Stimulated activated CD4-positive, alpha-beta T cell treated with anti-CD3 and anti-CD28 coated beads, Interleukin-1b, Interleukin-23, amount 100 ng/mL, for 48 hours (primary cell): ENCODE results near the gene CDON.

ENCODE experiments used
- DNase-seq: peaks from one replicate; pipeline ENCODE4 v3.0.0-alpha.2; 2020

Gene CDON

GRCh38 chr11:125941619-125942611 is 120.8 kb downstream of the CDON start:
- DNase-seq: peak; percentile 55

DNA sequence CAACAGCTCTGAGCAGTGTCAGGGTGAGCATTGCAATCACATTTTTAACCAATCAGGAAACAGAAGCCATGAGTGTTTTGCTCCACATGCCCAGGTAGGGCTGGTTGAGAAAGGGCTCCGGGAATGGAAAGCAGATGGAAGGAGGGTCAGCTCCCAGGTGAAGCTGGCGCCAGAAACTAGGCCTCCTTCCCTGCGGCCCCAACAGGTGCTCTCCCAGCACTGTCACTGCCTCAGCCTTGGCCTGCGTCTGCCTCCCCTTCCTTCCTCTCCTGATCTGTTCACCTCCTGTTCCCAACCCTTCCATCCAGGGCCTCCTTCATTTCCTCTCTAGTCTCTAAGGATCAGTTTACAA is 121.4 kb downstream of the CDON start:
- DNase-seq: no peak

DNA sequence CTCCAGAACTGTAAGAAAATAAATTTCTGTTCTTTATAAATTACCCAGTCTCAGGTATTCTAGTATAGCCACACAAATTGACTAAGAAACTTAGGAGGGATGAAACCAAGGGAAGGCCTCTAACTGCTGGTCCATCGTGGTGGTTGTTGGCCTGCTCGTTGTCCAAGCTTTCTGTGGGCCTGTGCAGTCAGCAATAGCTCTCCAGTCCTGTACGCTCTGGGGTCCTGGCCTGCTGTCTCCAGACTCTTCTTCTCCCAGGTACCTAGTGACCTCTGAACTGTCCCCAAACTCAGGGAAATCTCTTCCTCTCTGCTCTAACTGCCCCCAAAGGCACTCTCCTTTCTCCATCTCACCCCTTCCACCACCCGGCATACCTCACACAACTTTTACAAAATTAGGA is 122.5 kb downstream of the CDON start:
- DNase-seq: no peak

DNA sequence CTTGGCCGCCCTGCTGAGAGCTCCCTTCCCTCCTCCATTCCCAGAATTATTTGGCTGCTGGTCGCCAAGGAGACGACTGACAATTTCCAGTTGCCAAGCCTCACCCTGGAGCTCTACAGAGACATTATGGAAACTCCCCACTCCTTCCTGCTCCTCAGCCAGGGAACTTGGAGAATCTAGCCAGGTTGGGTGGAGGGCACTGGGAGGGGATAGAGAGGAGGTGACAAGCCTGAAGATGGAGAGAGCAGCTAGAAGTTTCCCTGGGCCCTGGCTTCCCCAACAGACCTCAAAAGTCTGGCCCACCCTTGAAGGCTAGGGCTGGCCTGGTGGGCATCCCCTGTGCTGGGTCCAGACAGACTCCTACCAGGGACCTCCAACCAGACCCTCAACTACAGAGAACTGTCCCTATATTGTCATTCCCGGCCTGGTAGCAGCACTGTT is 123.6 kb downstream of the CDON start:
- DNase-seq: no peak

GRCh38 chr11:125938418-125938817 is 124.2 kb downstream of the CDON start:
- DNase-seq: no peak

DNA sequence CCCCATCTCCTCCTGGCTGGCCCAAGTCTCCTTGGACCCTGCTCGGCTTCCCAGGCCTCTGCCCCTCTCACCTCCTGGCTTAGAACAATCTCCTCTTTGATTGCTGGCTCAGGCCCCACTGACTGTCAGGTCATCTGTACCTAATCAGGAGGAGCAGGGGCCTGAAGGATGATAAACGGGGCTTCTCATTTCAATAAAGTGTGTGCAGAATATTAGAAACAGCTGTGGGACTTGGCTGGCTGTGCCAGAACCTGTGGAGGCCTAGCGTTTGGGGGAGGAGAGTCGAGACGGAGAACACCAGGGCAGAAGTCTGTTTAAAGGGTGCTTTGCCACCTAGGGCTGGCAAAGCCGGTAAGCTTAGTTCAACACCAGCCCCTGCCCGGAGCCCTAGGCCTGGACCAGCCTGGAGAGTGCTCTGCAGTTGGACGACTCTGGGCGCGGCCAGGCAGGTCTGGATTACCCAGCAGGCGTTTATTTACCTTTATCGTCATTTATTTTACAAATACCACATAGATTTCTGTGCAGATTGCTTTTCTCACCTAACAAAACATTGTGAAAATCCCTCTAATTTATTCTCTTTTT is 127.0 kb downstream of the CDON start:
- no peak for DNase-seq

DNA sequence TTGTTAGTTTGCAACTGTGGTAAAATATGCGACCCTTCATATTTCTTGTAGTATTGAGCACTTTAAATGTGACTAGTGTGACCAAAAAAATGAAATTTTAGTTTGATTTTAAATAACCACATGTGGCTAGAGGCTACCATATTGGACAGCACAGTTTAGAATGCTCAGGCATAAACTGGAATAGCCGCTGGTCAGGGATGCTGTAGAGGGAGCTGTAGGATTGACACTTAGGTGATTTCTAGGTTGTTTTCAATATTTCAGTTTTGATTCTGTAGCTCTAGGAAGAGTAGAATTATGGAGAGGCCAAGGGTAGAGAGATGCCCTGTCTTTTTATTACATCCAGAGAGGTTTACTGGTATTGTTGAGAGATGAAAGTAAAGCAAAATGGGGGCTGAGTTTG is 127.6 kb downstream of the CDON start:
- no peak for DNase-seq

GRCh38 chr11:125934473-125934872 is 128.2 kb downstream of the CDON start:
- DNase-seq: no peak

GRCh38 chr11:125933030-125933813 is 129.4 kb downstream of the CDON start:
- DNase-seq: no peak

DNA sequence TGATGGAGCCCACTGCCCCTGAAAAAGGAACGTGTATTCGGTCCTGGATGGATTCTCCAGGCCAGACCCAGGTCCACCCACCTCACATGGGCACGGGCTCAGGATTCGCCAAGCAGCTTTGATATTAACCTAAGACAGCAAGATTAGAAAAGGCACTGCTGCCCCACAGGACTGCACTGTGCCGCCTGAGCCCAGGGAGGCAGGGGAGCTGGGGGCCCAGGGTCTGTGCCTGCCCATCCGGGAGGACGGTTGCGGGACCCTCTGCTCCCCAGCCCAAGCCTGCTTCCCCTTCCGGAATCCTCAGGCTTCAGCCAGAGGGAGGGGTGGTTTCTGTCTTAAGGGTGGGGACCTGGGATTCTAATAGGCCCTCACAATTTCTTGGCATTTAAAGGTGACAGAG is 130.4 kb downstream of the CDON start:
- no peak for DNase-seq

GRCh38 chr11:125931668-125932067 is 131.0 kb downstream of the CDON start:
- DNase-seq: no peak

DNA sequence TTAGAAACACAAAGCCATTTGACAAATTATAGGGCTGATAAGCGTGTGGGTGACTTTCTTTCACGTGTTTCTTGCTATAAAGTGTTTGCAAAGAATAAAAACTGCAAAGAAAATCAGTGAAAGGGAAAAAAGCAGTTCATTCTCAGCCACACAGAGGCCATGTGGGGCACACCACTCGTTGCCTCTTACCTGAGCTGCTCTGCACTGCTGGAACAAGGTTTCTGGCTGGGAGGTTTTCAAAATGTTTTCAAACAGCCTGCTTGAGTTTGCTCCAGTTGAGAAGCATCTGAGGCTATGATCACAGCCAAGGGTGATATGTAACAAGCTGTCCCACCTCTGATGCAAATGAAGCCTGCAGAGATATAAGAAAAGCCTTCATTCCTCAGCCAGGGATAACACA is 131.6 kb downstream of the CDON start:
- DNase-seq: no peak

GRCh38 chr11:125930076-125930450 is 132.6 kb downstream of the CDON start:
- DNase-seq: no peak

DNA sequence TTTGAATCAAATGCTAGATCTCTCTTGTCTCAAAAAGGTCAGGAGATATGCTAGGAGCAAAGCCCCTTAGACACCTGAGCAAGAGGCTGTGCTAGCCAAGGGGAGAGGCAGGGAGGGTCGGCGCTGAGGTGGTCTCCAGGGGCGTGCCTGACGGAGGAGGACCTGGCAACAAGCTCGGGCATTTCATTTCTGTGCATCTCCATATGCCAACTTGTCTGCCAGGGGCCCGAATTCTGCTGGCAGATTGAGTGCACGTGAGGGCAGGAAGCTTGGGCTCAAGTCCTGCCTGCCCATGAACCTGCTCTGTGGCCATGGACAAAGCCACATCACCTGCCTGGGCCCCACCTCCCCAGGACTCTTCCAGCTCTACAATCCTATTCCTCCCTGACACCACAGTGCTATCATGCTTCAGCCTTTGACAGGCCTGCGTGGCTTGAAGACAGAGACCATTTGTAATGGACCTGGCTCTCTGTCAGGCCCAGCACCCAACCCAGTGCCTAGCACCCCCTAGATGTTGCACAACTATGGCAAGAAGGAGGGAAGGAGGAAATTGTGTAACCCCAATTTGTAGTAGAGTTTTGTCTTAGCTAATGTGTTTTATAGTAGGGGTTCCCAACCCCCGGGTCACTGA is 133.1 kb downstream of the CDON start:
- no peak for DNase-seq

GRCh38 chr11:125926682-125927081 is 136.0 kb downstream of the CDON start:
- DNase-seq: no peak

- DNase-seq: no peak
Observed at GRCh38 chr11:125925804-125926203, 136.9 kb downstream of the CDON start.

DNA sequence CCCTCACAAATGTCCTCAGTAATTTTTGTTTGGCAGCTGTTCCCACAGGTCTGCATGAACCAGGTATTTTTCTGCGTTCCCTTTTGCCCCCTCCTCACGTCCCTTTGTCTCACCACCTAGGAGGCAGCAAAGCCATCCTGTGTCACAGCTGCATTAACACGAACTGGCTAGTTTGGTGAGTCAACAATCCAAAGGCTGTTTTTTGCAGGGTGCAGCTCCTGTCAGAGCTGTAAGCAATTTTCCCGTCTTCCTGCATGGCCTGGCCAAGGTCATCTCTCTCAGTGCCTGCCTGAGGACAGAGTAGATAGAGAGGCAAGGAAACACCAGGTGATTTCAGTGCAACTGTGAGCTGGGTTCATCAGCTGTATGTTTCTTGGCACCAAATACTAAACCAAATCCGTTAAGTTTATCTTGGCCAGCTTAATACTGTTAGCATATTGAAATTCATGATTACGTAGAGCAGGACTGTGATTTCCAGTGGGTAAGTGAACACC is 137.4 kb downstream of the CDON start:
- DNase-seq: no peak

- no peak for DNase-seq
Observed at GRCh38 chr11:125924384-125925007, 138.2 kb downstream of the CDON start.

DNA sequence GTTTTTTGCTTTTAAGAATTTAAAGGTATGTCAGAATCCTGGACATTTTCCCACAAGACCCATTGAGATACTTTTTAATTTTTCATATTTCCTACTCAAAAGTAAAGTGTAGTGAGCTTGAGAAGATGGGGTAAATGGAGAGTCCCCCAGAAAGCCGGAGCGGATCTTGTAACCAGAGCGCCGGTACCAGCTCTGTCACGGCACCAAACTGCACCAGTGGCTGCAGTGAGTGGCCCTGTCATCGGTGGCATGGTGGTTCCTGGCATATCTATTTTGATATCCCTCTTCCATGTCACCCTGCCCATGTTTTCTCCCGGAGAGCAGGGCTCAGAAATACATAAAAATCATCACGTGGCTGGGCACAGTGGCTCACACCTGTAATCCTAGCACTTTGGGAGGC is 139.0 kb downstream of the CDON start:
- no peak for DNase-seq

DNA sequence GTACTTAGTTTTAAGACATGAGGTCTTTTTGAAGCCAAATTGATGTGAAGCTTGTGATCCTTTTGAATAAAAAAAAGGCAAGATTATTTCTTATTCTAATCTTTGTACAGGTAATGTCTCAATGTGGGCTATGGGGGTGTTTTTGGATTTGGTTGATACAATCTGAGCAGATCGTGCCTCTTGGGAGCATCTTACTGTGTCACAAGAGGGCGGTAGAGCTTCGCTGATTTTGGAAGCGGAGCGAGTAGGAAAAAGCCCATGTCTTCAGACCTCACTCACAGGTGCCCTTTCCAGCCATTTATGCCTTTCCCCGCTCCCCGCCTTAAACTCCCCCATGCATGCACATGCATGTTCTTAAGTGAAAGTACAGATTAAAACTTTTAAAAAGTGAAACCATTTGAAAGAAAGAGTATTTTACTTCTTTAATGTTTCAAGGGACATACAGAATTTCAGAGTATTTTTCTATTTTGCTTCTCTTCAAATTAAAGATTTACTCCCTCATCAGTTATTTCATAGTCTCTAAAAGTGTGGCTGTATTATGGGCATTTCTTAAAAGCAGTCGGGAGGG is 139.6 kb downstream of the CDON start:
- peak; percentile 46 for DNase-seq

DNA sequence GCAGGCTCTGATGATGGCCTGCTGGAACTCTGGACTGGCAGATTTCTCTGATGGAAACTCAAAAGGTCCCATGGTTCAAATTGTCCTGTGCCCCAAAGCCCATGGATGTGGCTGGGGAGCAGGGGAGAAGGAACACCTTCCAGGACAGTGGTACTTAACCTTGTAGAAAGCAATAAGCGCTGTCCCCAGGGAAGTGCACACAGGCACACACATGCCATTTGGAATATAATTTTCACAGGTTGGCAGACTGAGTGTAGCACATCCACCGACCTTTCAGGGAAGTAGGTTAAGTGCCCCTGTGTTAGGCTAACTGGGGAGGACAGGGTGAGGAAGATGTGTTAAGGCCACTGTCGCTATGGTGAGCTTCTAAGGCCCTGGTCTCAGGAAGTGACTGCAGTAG is 140.5 kb downstream of the CDON start:
- DNase-seq: no peak

DNA sequence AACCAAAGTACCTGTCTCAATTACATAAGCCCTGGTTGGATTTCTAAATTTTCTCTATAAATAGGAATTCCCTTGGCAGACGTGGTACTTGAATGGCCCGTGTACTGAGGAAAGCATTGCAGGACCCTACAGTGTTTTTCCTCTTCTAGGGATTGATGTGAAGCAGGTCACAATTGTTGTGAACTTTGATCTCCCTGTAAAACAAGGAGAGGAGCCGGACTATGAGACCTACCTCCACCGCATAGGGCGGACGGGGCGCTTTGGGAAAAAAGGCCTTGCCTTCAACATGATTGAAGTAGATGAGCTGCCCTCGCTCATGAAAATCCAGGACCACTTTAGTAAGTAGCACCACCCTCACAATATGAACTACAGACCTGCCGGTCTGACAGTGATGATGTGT is 141.6 kb downstream of the CDON start:
- no peak for DNase-seq
